HepG2 (cell line): Measurements from ENCODE around the gene INPP4B.

ENCODE experiments used
- EHMT2 ChIP-seq: fragments of 200-600 bp; sonication (generic); IDR thresholded peaks from 2 replicates; pipeline ENCODE4 v1.7.0; 2017; ENCODE audit warnings: antibody characterized with exemption, low read depth, low read length, borderline replicate concordance
- HOXA7 ChIP-seq: sonication (generic); formaldehyde crosslinking; IDR thresholded peaks from 2 replicates; pipeline ENCODE4 v1.8.1; 2022; ENCODE audit warnings: mild to moderate bottlenecking, missing genetic modification reagents, moderate library complexity
- TCF7L2 ChIP-seq: IDR thresholded peaks from 2 replicates; pipeline ENCODE4 v1.6.1; 2011; ENCODE audit warnings: mild to moderate bottlenecking, low read depth, low read length, moderate library complexity
- ZC3H13 ChIP-seq: sonication (generic); formaldehyde crosslinking; IDR thresholded peaks from 2 replicates; pipeline ENCODE4 v1.8.1; 2023; ENCODE audit warnings: mild to moderate bottlenecking, missing genetic modification reagents, moderate library complexity
- ZNF790 ChIP-seq: sonication (generic); formaldehyde crosslinking; IDR thresholded peaks from 2 replicates; pipeline ENCODE4 v1.8.0; 2022; ENCODE audit warnings: missing genetic modification reagents, mild to moderate bottlenecking, borderline replicate concordance
- TF ChIP-seq, protein P1 (sequence below), 2 experiments: fragments of 450-650 bp in 1 of 2; sonication (generic) in 1 of 2; formaldehyde crosslinking; IDR thresholded peaks; 2 replicates each; pipeline versions ENCODE4 v1.5.0 to v1.8.0; 2020 to 2022; ENCODE audit warnings: mild to moderate bottlenecking in 1 of 2, missing genetic modification reagents in 1 of 2
- TF ChIP-seq, protein P2 (sequence below), 2 experiments: sonication (generic) in 1 of 2; formaldehyde crosslinking in 1 of 2; IDR thresholded peaks; 2 replicates each; pipeline versions ENCODE4 v1.6.1 to v1.9.0; 2014 to 2022; ENCODE audit warnings: antibody characterized with exemption in 1 of 2, borderline replicate concordance in 1 of 2, inconsistent platforms in 1 of 2, low read depth in 1 of 2, missing genetic modification reagents in 1 of 2
- TF ChIP-seq, protein P3 (sequence below): sonication (generic); formaldehyde crosslinking; IDR thresholded peaks from 2 replicates; pipeline ENCODE4 v1.5.0; 2020; ENCODE audit warnings: mild to moderate bottlenecking, missing genetic modification reagents, moderate library complexity
- TF ChIP-seq, protein P4 (sequence below): sonication (generic); formaldehyde crosslinking; IDR thresholded peaks from 2 replicates; pipeline ENCODE4 v1.8.0; 2022; ENCODE audit warnings: mild to moderate bottlenecking, missing genetic modification reagents; ENCODE audit not compliant: insufficient replicate concordance

DNA sequence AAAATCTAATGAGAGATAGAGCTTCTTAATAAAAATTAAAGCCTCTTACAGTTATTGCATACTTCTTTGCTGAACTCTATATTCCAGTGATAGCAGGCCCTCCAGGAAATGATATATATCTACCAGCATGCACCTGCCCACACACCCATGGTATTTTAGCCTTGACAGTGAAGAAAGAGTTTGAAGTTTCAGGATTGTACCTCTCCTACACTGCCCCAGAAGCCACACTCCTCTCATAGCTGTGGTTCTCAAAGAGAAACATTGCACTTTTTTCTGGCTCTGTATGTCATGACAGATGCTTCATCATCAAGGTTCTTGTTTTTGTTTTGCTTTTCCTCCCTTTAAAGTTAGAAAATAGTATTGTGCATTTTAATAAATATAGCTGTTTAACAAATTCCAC is 34.0 kb downstream of the INPP4B start:
- TF ChIP-seq TCF7L2 (no peak), ZC3H13 (CRISPR knock-in tag) (no peak), EHMT2 (no peak), HOXA7 (CRISPR knock-in tag) (no peak), ZNF790 (CRISPR knock-in tag) (no peak)
- TF ChIP-seq, protein P1, sequence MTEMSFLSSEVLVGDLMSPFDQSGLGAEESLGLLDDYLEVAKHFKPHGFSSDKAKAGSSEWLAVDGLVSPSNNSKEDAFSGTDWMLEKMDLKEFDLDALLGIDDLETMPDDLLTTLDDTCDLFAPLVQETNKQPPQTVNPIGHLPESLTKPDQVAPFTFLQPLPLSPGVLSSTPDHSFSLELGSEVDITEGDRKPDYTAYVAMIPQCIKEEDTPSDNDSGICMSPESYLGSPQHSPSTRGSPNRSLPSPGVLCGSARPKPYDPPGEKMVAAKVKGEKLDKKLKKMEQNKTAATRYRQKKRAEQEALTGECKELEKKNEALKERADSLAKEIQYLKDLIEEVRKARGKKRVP (CRISPR knock-in tag; IDR thresholded peaks at IDR 0.05): no peak
- TF ChIP-seq, protein P2, sequence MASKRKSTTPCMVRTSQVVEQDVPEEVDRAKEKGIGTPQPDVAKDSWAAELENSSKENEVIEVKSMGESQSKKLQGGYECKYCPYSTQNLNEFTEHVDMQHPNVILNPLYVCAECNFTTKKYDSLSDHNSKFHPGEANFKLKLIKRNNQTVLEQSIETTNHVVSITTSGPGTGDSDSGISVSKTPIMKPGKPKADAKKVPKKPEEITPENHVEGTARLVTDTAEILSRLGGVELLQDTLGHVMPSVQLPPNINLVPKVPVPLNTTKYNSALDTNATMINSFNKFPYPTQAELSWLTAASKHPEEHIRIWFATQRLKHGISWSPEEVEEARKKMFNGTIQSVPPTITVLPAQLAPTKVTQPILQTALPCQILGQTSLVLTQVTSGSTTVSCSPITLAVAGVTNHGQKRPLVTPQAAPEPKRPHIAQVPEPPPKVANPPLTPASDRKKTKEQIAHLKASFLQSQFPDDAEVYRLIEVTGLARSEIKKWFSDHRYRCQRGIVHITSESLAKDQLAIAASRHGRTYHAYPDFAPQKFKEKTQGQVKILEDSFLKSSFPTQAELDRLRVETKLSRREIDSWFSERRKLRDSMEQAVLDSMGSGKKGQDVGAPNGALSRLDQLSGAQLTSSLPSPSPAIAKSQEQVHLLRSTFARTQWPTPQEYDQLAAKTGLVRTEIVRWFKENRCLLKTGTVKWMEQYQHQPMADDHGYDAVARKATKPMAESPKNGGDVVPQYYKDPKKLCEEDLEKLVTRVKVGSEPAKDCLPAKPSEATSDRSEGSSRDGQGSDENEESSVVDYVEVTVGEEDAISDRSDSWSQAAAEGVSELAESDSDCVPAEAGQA (IDR thresholded peaks at IDR 0.05; ENCODE audit: low read depth): no peak
- TF ChIP-seq, protein P2 (CRISPR knock-in tag; IDR thresholded peaks at IDR 0.05; ENCODE audit: borderline replicate concordance): no peak
- TF ChIP-seq, protein P3, sequence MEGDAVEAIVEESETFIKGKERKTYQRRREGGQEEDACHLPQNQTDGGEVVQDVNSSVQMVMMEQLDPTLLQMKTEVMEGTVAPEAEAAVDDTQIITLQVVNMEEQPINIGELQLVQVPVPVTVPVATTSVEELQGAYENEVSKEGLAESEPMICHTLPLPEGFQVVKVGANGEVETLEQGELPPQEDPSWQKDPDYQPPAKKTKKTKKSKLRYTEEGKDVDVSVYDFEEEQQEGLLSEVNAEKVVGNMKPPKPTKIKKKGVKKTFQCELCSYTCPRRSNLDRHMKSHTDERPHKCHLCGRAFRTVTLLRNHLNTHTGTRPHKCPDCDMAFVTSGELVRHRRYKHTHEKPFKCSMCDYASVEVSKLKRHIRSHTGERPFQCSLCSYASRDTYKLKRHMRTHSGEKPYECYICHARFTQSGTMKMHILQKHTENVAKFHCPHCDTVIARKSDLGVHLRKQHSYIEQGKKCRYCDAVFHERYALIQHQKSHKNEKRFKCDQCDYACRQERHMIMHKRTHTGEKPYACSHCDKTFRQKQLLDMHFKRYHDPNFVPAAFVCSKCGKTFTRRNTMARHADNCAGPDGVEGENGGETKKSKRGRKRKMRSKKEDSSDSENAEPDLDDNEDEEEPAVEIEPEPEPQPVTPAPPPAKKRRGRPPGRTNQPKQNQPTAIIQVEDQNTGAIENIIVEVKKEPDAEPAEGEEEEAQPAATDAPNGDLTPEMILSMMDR (CRISPR knock-in tag): no peak
- TF ChIP-seq, protein P4, sequence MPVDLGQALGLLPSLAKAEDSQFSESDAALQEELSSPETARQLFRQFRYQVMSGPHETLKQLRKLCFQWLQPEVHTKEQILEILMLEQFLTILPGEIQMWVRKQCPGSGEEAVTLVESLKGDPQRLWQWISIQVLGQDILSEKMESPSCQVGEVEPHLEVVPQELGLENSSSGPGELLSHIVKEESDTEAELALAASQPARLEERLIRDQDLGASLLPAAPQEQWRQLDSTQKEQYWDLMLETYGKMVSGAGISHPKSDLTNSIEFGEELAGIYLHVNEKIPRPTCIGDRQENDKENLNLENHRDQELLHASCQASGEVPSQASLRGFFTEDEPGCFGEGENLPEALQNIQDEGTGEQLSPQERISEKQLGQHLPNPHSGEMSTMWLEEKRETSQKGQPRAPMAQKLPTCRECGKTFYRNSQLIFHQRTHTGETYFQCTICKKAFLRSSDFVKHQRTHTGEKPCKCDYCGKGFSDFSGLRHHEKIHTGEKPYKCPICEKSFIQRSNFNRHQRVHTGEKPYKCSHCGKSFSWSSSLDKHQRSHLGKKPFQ (CRISPR knock-in tag): no peak
